ENCODE data around the gene ARF3. TPM values are rescaled to one million over a fixed set of nuclear protein-coding genes. Genes with fewer than 3 reads are reported as not detected.
"Not testable (repeated sequence)": the region's sequence is repeated elsewhere in the genome, so short reads cannot be mapped to it uniquely, and the experiment has no call there.

ARF3 gene
- total and polyA plus RNA-seq, 4 donors = 65.3 to 155 (median 109) TPM

- H3K36me3 ChIP-seq (ENCODE audit: control insufficient read depth in 1 of 2, insufficient read depth in 2 of 2, low read length in 1 of 2); ATAC-seq (ENCODE audit: low FRiP score); H3K27me3 ChIP-seq (ENCODE audit: control insufficient read depth in 1 of 2, insufficient read depth in 2 of 2, low read length in 1 of 2); intact Hi-C loops (cut with DNase I); H3K9me3 ChIP-seq (ENCODE audit: control insufficient read depth, low read length); DNase-seq; H3K4me1 ChIP-seq (ENCODE audit: control insufficient read depth in 1 of 2, insufficient read depth in 2 of 2, low read length in 2 of 2); H3K27ac ChIP-seq (ENCODE audit: low read depth in 1 of 2, low read length in 2 of 2); H3K4me3 ChIP-seq (ENCODE audit: low read length in 2 of 2): not testable (repeated sequence)
- whole genome bisulfite sequencing, 2 donors = 86 to 95% methylated on average over 11 of the region's 11 CpGs
Measured at GRCh38 chr12:48909698-48910097, 47.6 kb downstream of the ARF3 start.

- WGBS, 2 donors = 61 to 64% methylated on average over 3 of the region's 3 CpGs
- ATAC-seq (ENCODE audit: low FRiP score) = no peak
- Histone ChIP-seq H3K9me3 (ENCODE audit: control insufficient read depth, low read length) (no peaks in the 10 kb centered on the region), H3K4me1 (ENCODE audit: control insufficient read depth in 1 of 2, insufficient read depth in 2 of 2, low read length in 2 of 2) (no peaks in the 10 kb centered on the region), H3K4me3 (ENCODE audit: low read length in 2 of 2) (no peak overlapping the region), H3K27me3 (ENCODE audit: control insufficient read depth in 1 of 2, insufficient read depth in 2 of 2, low read length in 1 of 2) (no peaks in the 10 kb centered on the region), H3K27ac (ENCODE audit: low read depth in 1 of 2, low read length in 2 of 2) (no peak overlapping the region), H3K36me3 (ENCODE audit: control insufficient read depth in 1 of 2, insufficient read depth in 2 of 2, low read length in 1 of 2) (no peaks in the 10 kb centered on the region)
- DNase-seq = no peak
- intact Hi-C loops (cut with DNase I) = no loop called here
Measured at GRCh38 chr12:48907245-48907644, 50.0 kb downstream of the ARF3 start.

GRCh38 chr12:48903982-48904411, 53.3 kb downstream of the ARF3 start:
- WGBS, 2 donors = 0 to 1% methylated on average over 19 of the region's 19 CpGs
- H3K9me3 ChIP-seq (ENCODE audit: control insufficient read depth, low read length) = no peaks in the 10 kb centered on the region
- no peaks in the 10 kb centered on the region for H3K27me3 ChIP-seq (ENCODE audit: control insufficient read depth in 1 of 2, insufficient read depth in 2 of 2, low read length in 1 of 2)
- no peaks in the 10 kb centered on the region for H3K36me3 ChIP-seq (ENCODE audit: control insufficient read depth in 1 of 2, insufficient read depth in 2 of 2, low read length in 1 of 2)
- peak; percentile 90 for ATAC-seq (ENCODE audit: low FRiP score)
- H3K4me3 ChIP-seq (ENCODE audit: low read length in 2 of 2) = no peak overlapping the region
- H3K27ac ChIP-seq (ENCODE audit: low read depth in 1 of 2, low read length in 2 of 2) = no peak overlapping the region
- intact Hi-C loops (cut with DNase I) = no loop called here
- peak; percentile 90 to 94 for DNase-seq
- H3K4me1 ChIP-seq (ENCODE audit: control insufficient read depth in 1 of 2, insufficient read depth in 2 of 2, low read length in 2 of 2) = no peaks in the 10 kb centered on the region

- ATAC-seq (ENCODE audit: low FRiP score) = no peak
Measured at GRCh38 chr12:48903363-48903981, 53.8 kb downstream of the ARF3 start.

GRCh38 chr12:48901278-48901677, 56.0 kb downstream of the ARF3 start:
- Histone ChIP-seq H3K4me1 (ENCODE audit: control insufficient read depth in 1 of 2, insufficient read depth in 2 of 2, low read length in 2 of 2) (no peaks in the 10 kb centered on the region), H3K4me3 (ENCODE audit: low read length in 2 of 2) (no peak overlapping the region), H3K9me3 (ENCODE audit: control insufficient read depth, low read length) (no peaks in the 10 kb centered on the region), H3K36me3 (ENCODE audit: control insufficient read depth in 1 of 2, insufficient read depth in 2 of 2, low read length in 1 of 2) (no peaks in the 10 kb centered on the region), H3K27me3 (ENCODE audit: control insufficient read depth in 1 of 2, insufficient read depth in 2 of 2, low read length in 1 of 2) (no peaks in the 10 kb centered on the region), H3K27ac (ENCODE audit: low read depth in 1 of 2, low read length in 2 of 2) (no peak overlapping the region)
- WGBS, 2 donors = 83 to 87% methylated on average over 2 of the region's 2 CpGs
- intact Hi-C loops (cut with DNase I) = no loop called here
- ATAC-seq (ENCODE audit: low FRiP score) (no peak), DNase-seq (no peak)

More at GRCh38 chr12:48903363-48903981, 53.8 kb downstream of the ARF3 start:
- no peak overlapping the region for H3K4me3 ChIP-seq (ENCODE audit: low read length in 2 of 2)
- H3K27me3 ChIP-seq (ENCODE audit: control insufficient read depth in 1 of 2, insufficient read depth in 2 of 2, low read length in 1 of 2) = no peaks in the 10 kb centered on the region
- intact Hi-C loops (cut with DNase I) = no loop called here
- H3K27ac ChIP-seq (ENCODE audit: low read depth in 1 of 2, low read length in 2 of 2) = no peak overlapping the region
- no peak for DNase-seq
- H3K9me3 ChIP-seq (ENCODE audit: control insufficient read depth, low read length) = no peaks in the 10 kb centered on the region
- 67% methylated on average over 20 of the region's 20 CpGs for WGBS, 2 donors
- no peaks in the 10 kb centered on the region for H3K36me3 ChIP-seq (ENCODE audit: control insufficient read depth in 1 of 2, insufficient read depth in 2 of 2, low read length in 1 of 2)
- no peaks in the 10 kb centered on the region for H3K4me1 ChIP-seq (ENCODE audit: control insufficient read depth in 1 of 2, insufficient read depth in 2 of 2, low read length in 2 of 2)

- no peaks in the 10 kb centered on the region for H3K9me3 ChIP-seq (ENCODE audit: control insufficient read depth, low read length)
- WGBS, 2 donors = 74 to 81% methylated on average over 2 of the region's 2 CpGs
- H3K27ac ChIP-seq (ENCODE audit: low read depth in 1 of 2, low read length in 2 of 2) = no peak overlapping the region
- no peaks in the 10 kb centered on the region for H3K27me3 ChIP-seq (ENCODE audit: control insufficient read depth in 1 of 2, insufficient read depth in 2 of 2, low read length in 1 of 2)
- H3K4me3 ChIP-seq (ENCODE audit: low read length in 2 of 2) = no peak overlapping the region
- ATAC-seq (ENCODE audit: low FRiP score) (no peak), DNase-seq (no peak)
- no peaks in the 10 kb centered on the region for H3K36me3 ChIP-seq (ENCODE audit: control insufficient read depth in 1 of 2, insufficient read depth in 2 of 2, low read length in 1 of 2)
- no peaks in the 10 kb centered on the region for H3K4me1 ChIP-seq (ENCODE audit: control insufficient read depth in 1 of 2, insufficient read depth in 2 of 2, low read length in 2 of 2)
- intact Hi-C loops (cut with DNase I) = no loop called here
Measured at GRCh38 chr12:48899651-48900050, 57.6 kb downstream of the ARF3 start.

GRCh38 chr12:48894271-48894670, 63.0 kb downstream of the ARF3 start:
- DNase-seq (no peak), ATAC-seq (ENCODE audit: low FRiP score) (no peak)
- Histone ChIP-seq H3K4me1 (ENCODE audit: control insufficient read depth in 1 of 2, insufficient read depth in 2 of 2, low read length in 2 of 2) (no peaks in the 10 kb centered on the region), H3K9me3 (ENCODE audit: control insufficient read depth, low read length) (no peaks in the 10 kb centered on the region), H3K27me3 (ENCODE audit: control insufficient read depth in 1 of 2, insufficient read depth in 2 of 2, low read length in 1 of 2) (no peaks in the 10 kb centered on the region), H3K27ac (ENCODE audit: low read depth in 1 of 2, low read length in 2 of 2) (no peak overlapping the region), H3K4me3 (ENCODE audit: low read length in 2 of 2) (no peak overlapping the region), H3K36me3 (ENCODE audit: control insufficient read depth in 1 of 2, insufficient read depth in 2 of 2, low read length in 1 of 2) (no peaks in the 10 kb centered on the region)
- intact Hi-C loops (cut with DNase I) = no loop called here
- 45 to 46% methylated on average over 1 of the region's 1 CpG for WGBS, 2 donors

GRCh38 chr12:48890657-48891418, 66.4 kb downstream of the ARF3 start:
- 3 to 4% methylated on average over 37 of the region's 37 CpGs for WGBS, 2 donors
- Histone ChIP-seq H3K36me3 (ENCODE audit: control insufficient read depth in 1 of 2, insufficient read depth in 2 of 2, low read length in 1 of 2) (no peaks in the 10 kb centered on the region), H3K27ac (ENCODE audit: low read depth in 1 of 2, low read length in 2 of 2) (no peak overlapping the region), H3K9me3 (ENCODE audit: control insufficient read depth, low read length) (no peaks in the 10 kb centered on the region), H3K4me3 (ENCODE audit: low read length in 2 of 2) (peak overlapping the region in 1 of 2 donors; percentile 12), H3K27me3 (ENCODE audit: control insufficient read depth in 1 of 2, insufficient read depth in 2 of 2, low read length in 1 of 2) (no peaks in the 10 kb centered on the region), H3K4me1 (ENCODE audit: control insufficient read depth in 1 of 2, insufficient read depth in 2 of 2, low read length in 2 of 2) (no peaks in the 10 kb centered on the region)
- intact Hi-C loops (cut with DNase I) = loop anchor here (1.0 to 2.0 kb wide), 2 partner anchors 38 kb away; partner anchors contain the start of gene DDX23 (in 1 of the 2)
- peak; percentile 85 to 95 for DNase-seq
- ATAC-seq (ENCODE audit: low FRiP score) = peak; percentile 95

GRCh38 chr12:48889679-48890078, 67.6 kb downstream of the ARF3 start:
- WGBS, 2 donors = 84 to 88% methylated on average over 3 of the region's 3 CpGs

More at GRCh38 chr12:48889679-48890078, 67.6 kb downstream of the ARF3 start:
- H3K9me3 ChIP-seq (ENCODE audit: control insufficient read depth, low read length) = no peaks in the 10 kb centered on the region
- DNase-seq (peak in 1 of 2 donors; percentile 25), ATAC-seq (ENCODE audit: low FRiP score) (no peak)
- intact Hi-C loops (cut with DNase I) = loop anchor here (1.0 to 2.0 kb wide), 2 partner anchors 36 to 37 kb away; partner anchors contain the start of gene DDX23 (in 1 of the 2)
- H3K27ac ChIP-seq (ENCODE audit: low read depth in 1 of 2, low read length in 2 of 2) = no peak overlapping the region
- H3K4me1 ChIP-seq (ENCODE audit: control insufficient read depth in 1 of 2, insufficient read depth in 2 of 2, low read length in 2 of 2) = no peaks in the 10 kb centered on the region
- H3K4me3 ChIP-seq (ENCODE audit: low read length in 2 of 2) = no peak overlapping the region
- H3K27me3 ChIP-seq (ENCODE audit: control insufficient read depth in 1 of 2, insufficient read depth in 2 of 2, low read length in 1 of 2) = no peaks in the 10 kb centered on the region
- H3K36me3 ChIP-seq (ENCODE audit: control insufficient read depth in 1 of 2, insufficient read depth in 2 of 2, low read length in 1 of 2) = no peaks in the 10 kb centered on the region

Data from aorta (tissue), 5 donors.